GM12891 (cell line): ENCODE measurements around the gene ITGA8.
A peak's percentile ranks its signal among the peaks of the same experiment; 100 is the strongest.

ENCODE experiments used
- DNase-seq: peaks from one replicate; pipeline ENCODE4 v3.0.0; 2011; ENCODE audit warnings: low spot score; ENCODE audit not compliant: insufficient read length
- FAIRE-seq: peaks from 2 replicates; lab custom pipeline; 2011; peaks lifted over from hg19 to GRCh38; lab: Jason Lieb, UNC
- PAX5 ChIP-seq: IDR thresholded peaks from 2 replicates; pipeline ENCODE4 v1.6.1; 2011; ENCODE audit warnings: low read length, moderate library complexity, mild to moderate bottlenecking; ENCODE audit not compliant: insufficient read depth, severe bottlenecking
- POLR2A ChIP-seq: IDR thresholded peaks from 2 replicates; pipeline ENCODE4 v1.6.1; 2011; ENCODE audit warnings: low read depth, low read length, control low read depth
- POLR2AphosphoS5 ChIP-seq: IDR thresholded peaks from 2 replicates; pipeline ENCODE4 v1.6.1; 2011; ENCODE audit warnings: low read depth, low read length, control low read depth
- POU2F2 ChIP-seq: IDR thresholded peaks from 2 replicates; pipeline ENCODE4 v1.6.1; 2011; ENCODE audit warnings: low read depth, mild to moderate bottlenecking, control low read depth, low read length, moderate library complexity
- SPI1 ChIP-seq: IDR thresholded peaks from 2 replicates; pipeline ENCODE4 v1.6.1; 2011; ENCODE audit warnings: low read depth, low read length, control low read depth
- TAF1 ChIP-seq: IDR thresholded peaks from 2 replicates; pipeline ENCODE4 v1.6.1; 2011; ENCODE audit warnings: low read depth, low read length, control low read depth

Gene ITGA8

GRCh38 chr10:15748126-15748525 is 28.4 kb upstream of the ITGA8 start:
- TF ChIP-seq PAX5 (no peak), POLR2A (no peak), POU2F2 (no peak), TAF1 (no peak), POLR2AphosphoS5 (no peak), SPI1 (no peak)
- DNase-seq: no peak
- no peak for FAIRE-seq

GRCh38 chr10:15747632-15748031 is 27.9 kb upstream of the ITGA8 start:
- FAIRE-seq: no peak
- DNase-seq: no peak
- TF ChIP-seq SPI1 (peak; percentile 22; the same call in 1 of the 2 replicates), POU2F2 (no peak)

- TF ChIP-seq POU2F2: no peak
- no peak for TF ChIP-seq PAX5
- no peak for FAIRE-seq
- no peak for DNase-seq
Measured at GRCh38 chr10:15745751-15746150, 26.0 kb upstream of the ITGA8 start.

DNA sequence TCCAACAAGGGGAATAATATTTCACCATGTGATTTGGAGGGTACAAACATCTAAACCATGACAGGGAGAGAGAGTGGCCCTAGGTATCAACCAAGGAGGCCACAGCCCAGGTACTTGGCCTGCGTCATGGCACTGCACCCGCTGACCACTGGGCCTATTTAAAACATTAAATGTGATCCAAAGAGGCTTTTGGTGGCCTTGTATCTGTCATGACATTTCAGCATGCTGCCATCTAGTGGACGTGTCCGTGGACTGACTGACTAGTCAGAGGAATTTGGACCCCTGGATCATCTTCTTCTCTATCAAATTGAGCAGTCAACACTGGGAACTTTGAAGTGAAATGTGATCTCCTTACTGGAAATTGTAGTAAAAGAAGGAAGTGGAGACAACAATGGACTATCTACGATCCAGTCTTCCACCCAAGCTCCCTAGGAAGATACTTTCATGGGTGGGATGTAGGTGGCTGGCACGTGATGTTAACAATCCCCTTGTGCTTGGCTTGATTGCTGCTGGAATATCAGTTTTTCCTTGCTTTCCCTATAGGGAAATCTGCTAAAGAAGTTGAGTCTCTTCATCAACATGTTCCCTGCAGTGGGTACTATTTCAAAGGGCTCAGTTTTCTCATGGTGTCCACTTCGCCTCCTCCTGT is 24.6 kb upstream of the ITGA8 start:
- peak; percentile 87 for FAIRE-seq
- DNase-seq: peak; percentile 25
- TF ChIP-seq POLR2A: no peak
- TF ChIP-seq SPI1: no peak
- TF ChIP-seq POLR2AphosphoS5: no peak
- TF ChIP-seq TAF1: no peak
- no peak for TF ChIP-seq PAX5
- TF ChIP-seq POU2F2: no peak

DNA sequence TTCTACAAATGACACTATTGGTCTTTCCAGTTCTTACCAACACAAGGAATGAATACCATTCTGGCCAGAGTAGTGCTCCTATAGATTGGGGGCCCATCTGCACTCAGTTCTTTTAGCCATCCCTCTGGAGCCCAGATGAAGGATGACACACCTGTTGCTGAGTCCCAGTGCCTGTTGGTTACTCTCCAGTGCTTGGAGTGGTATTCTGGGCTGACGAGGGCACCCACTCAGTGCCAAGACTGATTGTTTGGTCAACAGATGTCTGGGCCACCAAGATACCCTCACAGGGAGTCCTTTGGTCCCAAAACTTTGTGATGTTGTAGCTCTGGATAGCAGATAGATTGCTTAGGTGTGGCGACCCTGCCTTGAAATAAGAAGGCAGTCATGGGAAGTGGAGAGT is 23.7 kb upstream of the ITGA8 start:
- DNase-seq (no peak), FAIRE-seq (no peak)
- no peak for TF ChIP-seq PAX5
- TF ChIP-seq POLR2AphosphoS5: no peak
- TF ChIP-seq SPI1: no peak
- no peak for TF ChIP-seq POLR2A
- TF ChIP-seq POU2F2: no peak
- no peak for TF ChIP-seq TAF1

- no peak for DNase-seq
- no peak for FAIRE-seq
- TF ChIP-seq SPI1 (no peak), POLR2A (no peak), PAX5 (no peak), TAF1 (no peak), POLR2AphosphoS5 (no peak), POU2F2 (no peak)
Measured at GRCh38 chr10:15742836-15743235, 23.1 kb upstream of the ITGA8 start.

- no peak for TF ChIP-seq POU2F2
- no peak for TF ChIP-seq TAF1
- no peak for TF ChIP-seq POLR2A
- DNase-seq (no peak), FAIRE-seq (no peak)
Measured at GRCh38 chr10:15742102-15742501, 22.4 kb upstream of the ITGA8 start.

DNA sequence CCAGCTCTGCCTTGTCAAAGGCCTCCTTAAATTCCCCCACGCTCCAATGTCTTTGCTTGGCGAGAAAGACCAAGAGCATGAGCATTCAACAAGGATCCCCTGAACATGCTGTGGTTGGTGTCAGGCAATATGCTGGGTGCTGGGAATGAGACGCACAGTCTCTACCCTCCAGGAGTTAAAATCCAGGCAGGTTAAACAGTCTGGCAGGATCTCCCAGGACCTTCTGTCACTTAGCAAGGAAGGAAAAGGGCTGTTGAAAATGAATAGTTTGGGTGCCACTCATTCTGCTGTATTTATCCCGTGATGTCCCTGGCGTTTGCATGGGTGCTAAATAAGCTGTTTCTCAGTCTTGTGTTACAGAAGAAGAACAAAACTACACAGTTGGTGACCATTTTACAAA is 21.9 kb upstream of the ITGA8 start:
- DNase-seq: no peak
- TF ChIP-seq SPI1 (no peak), TAF1 (no peak), POU2F2 (no peak), POLR2A (no peak), POLR2AphosphoS5 (no peak), PAX5 (no peak)
- FAIRE-seq: no peak

DNA sequence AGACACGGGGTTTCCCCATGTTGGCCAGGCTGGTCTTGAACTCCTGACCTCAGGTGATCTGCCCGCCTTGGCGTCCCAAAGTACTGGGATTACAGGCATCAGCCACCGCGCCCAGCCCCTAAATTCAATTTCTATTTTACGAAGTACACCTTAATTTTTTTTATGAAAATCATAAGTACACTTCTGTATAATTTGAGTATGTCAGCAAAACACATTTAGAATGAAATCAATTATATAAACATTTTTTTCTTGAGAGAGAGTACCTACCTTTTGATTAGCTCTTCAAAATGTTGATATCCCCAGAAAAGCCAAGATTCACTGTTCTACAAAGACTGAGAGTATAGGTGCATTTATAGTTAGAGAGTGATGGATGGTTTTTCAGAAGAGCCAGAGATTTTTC is 20.5 kb upstream of the ITGA8 start:
- no peak for DNase-seq
- no peak for FAIRE-seq
- TF ChIP-seq POLR2A: no peak
- no peak for TF ChIP-seq POU2F2
- no peak for TF ChIP-seq TAF1
- no peak for TF ChIP-seq SPI1
- TF ChIP-seq POLR2AphosphoS5: no peak
- TF ChIP-seq PAX5: no peak

- TF ChIP-seq TAF1: no peak
- TF ChIP-seq SPI1: no peak
- no peak for TF ChIP-seq POU2F2
- TF ChIP-seq PAX5: no peak
- DNase-seq (no peak), FAIRE-seq (no peak)
Measured at GRCh38 chr10:15739254-15739970, 19.7 kb upstream of the ITGA8 start.

GRCh38 chr10:15738270-15738925 is 18.7 kb upstream of the ITGA8 start:
- no peak for FAIRE-seq
- TF ChIP-seq POU2F2 (no peak), POLR2AphosphoS5 (no peak), TAF1 (no peak), SPI1 (no peak), PAX5 (no peak), POLR2A (no peak)
- no peak for DNase-seq
